Endothelial cell of umbilical vein (primary cell): ENCODE measurements around the gene STYK1.

Experiments
- CTCF ChIP-seq, 2 donors: IDR thresholded peaks; 1 replicate in 1 of 2; 2 replicates in 1 of 2; pipeline ENCODE4 v1.5.1; 2011; ENCODE audit warnings: low read length in 2 of 2, mild to moderate bottlenecking in 2 of 2, moderate library complexity in 2 of 2, control low read depth in 1 of 2, inconsistent platforms in 1 of 2, low read depth in 1 of 2; ENCODE audit not compliant: insufficient read depth in 1 of 2; ENCODE audit errors: extremely low read depth in 1 of 2
- POLR2A ChIP-seq: IDR thresholded peaks from 2 replicates; pipeline ENCODE4 v1.6.1; 2012; ENCODE audit warnings: low read depth, mild to moderate bottlenecking, control low read depth, low read length

GRCh38 chr12:10613349-10614055 is 60.4 kb downstream of the STYK1 start, which contains the start of gene MAGOHB:
- TF ChIP-seq CTCF (IDR thresholded peaks at IDR 0.05; ENCODE audit: extremely low read depth in 1 of 2, insufficient read depth in 1 of 2, low read depth in 1 of 2, low read length in 2 of 2) (no peak), POLR2A (peak; percentile 70)
